ENCODE data around the gene MINDY3. TPM values are rescaled to one million over a fixed set of nuclear protein-coding genes. Genes with fewer than 3 reads are reported as not detected.

MINDY3 gene
- total RNA-seq, 2 experiments from 2014 or later: 16.4 to 18.3 TPM

Other genes with a start within 250 kb of the MINDY3 start
- gene ITGA8, start 140.6 kb downstream of the MINDY3 start, total RNA-seq: not detected